GM18909 (cell line): ENCODE measurements around the gene TMEM217.

Experiments
- ATAC-seq: cut with Tn5 transposase; IDR thresholded peaks from one replicate; pipeline ENCODE4 v1.9.1; 2021; ENCODE audit warnings: mild to moderate bottlenecking; ENCODE audit not compliant: unreplicated experiment, poor library complexity

TMEM217 gene

GRCh38 chr6:37251211-37251780 is 6.6 kb downstream of the TMEM217 start:
- ATAC-seq = no peak

- no peak for ATAC-seq
Observed at GRCh38 chr6:37244430-37245310, 13.3 kb downstream of the TMEM217 start.

DNA sequence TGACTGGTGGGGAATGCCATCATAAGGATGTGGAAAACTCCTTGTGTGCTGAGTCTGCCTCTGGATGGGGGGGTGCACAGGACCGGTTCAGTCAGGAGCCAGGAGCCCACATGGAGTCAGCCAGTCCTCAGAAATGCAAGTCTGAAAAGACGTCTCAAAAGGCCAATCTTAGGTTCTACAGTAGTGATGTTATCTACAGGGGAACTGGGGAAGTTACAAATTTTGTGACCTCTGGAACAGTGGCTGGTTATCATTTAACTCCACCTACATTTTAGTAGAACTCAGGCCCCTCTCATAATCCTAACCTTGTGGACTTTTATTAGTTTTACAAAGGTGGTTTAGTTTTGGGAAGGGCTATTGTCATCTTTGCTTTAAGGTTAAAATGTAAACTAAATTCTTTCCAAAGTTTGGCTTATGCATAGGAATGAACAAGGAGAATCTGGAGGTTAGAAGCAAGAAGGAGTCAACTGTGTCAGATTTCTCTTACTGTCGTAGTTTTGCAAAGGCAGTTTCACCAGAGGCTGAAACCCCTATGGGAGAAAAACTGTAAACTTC is 14.1 kb downstream of the TMEM217 start:
- no peak for ATAC-seq

- no peak for ATAC-seq
Observed at GRCh38 chr6:37243131-37243815, 14.7 kb downstream of the TMEM217 start.

- no peak for ATAC-seq
Observed at GRCh38 chr6:37242429-37243052, 15.4 kb downstream of the TMEM217 start.

- ATAC-seq = no peak
Observed at GRCh38 chr6:37241775-37242428, 16.0 kb downstream of the TMEM217 start.

GRCh38 chr6:37241131-37241530 is 16.8 kb downstream of the TMEM217 start:
- ATAC-seq = no peak

DNA sequence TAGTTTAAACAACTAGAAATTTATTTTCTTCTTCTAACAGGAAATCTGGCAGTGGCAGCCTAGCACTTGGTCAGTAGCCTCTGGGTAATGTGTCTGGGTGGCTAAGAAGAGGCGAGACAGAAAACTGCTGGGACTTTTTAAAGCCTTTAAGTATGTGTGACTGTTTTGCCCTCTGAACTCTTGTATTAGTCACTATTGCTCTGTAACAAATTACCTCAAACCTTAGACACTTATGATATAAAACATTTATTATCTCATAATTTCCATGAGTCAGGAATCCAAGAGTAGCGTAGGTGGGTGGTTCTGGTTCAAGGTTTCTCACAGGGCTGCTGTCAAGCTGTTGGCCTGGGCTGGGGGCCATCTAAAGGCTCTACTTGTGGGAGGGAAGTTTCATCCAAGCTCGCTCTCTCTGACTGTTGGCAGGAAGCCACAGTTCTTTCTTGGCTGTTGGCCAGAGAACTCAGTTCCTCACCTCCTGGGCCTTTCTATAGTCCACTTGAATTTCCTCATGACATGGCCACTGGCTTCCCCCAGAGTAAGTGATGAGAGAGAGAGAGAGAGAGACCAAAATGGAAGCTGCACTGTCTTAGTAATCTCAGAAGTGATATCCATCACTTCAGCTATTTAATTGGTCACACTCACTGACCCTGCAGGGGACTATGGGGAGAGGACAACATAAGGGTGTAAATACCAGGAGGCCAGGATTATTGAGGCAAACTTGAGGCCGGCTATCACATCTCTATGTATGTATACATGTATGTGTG is 17.8 kb downstream of the TMEM217 start:
- ATAC-seq = peak; percentile 46

DNA sequence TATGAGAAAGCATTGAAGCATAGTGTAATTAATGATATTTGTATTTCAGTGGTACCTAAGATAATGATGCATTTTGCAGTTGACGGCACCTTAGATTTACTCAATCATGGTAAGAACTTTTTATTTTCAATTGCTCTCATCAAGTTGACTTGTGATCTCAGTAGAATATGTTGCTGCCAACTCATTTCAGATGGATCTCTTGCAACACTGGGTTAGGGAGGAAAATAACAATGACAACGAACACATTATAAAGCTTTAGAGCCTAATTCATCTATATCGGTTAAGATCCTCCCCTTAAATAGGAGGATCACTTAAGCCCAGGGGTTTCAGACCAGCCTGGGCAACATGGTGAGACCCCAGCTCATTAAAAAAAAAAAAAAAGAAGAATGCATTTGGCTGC is 18.4 kb downstream of the TMEM217 start:
- ATAC-seq = no peak

GRCh38 chr6:37238381-37238780 is 19.6 kb downstream of the TMEM217 start:
- no peak for ATAC-seq

DNA sequence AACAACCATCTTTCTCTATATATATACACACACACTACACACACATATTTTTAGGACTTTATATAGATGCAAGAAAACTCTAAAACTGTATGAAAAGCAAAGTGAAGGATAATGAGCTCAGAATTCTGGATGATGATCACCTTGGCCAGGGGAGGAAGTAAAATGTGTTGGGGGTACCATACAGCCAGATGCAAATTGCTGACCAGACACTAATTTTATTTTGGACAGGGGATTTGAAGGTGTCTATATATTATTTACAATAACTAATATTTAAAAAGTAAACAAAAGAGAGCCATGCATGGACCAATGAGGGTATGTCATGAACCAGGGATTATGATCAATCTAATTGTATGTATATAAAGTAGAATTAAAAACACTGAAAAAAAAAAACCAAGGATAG is 20.2 kb downstream of the TMEM217 start:
- ATAC-seq = no peak

DNA sequence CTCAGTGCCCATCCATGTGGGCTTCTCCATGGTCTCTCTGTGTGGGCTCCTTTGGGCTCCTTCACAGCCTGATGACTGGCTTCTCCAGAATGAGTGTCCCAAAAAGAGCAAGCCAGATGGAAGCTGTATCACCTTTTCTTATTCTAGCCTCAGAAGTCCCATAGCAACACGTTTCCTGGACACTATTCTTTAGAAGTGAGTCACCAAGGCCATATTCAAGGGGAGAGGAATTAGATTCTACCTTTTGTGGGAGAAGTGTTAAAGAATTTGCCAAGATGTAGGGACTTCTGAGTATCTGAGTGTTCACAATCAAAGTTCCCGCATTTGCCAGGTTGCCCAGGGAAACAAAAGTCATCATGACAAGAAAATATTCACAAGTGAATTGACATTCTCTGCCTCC is 21.0 kb downstream of the TMEM217 start:
- ATAC-seq = no peak

DNA sequence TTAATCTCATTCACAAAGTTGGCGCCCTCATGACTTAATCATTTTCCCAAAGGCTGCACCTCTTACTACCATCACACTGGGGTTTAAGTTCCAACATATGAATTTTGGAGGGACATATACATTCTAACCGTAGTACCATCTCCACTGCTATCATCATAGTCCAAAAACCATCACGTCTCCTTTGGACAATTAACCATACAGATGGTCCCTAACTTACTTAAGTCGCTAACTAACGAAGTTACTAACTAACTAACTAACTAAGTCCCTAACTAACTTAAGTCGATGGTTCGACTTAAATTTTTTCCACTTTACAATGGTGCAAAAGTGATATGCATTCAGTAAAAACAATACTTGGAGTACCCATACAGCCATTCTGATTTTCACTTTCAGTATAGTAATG is 24.4 kb downstream of the TMEM217 start:
- ATAC-seq = no peak

DNA sequence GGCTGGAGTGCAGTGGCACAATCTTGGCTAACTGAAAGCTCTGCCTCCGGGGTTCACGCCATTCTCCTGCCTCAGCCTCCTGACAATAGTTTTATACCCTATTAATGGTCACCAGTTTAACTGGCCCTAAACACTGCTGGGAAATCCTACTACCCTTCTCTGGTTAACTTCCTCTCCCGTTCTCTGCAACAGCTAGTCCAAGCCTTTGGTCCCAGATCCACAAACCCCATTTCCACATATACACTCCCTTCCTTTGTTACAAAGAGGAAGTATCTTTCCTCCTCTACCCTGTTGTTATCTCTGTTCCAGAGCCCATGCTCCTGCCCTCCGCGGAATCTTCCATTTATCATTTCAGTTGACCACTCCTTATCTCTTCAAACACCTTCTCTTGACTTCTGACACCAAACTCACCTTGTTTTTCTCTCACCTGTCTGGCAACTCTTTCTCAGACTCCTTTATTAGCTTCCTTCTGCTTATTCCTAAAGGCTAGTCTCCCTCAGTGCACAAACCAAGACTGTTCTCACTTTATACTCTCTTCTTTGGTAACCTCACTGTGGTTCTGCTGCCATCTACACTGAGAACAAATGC is 25.4 kb downstream of the TMEM217 start:
- ATAC-seq = no peak

DNA sequence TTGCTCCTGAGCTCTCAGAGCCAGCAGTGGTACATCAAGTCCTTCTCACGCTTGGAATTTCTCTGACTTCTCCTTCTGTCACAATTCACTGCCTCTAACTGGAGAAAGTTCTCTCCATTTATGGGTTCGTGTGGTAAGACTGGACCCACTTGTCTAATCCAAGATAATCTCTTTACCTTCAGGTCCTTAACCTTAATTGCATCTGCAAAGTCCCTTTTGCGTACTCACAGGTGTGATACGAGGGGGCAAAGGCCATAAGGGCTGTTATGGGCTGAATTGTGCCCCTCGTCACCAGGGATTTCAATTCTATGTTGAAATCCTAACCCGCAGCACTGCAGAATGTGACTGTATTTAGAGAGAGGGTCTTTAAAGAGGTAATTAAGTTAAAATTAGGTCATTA is 27.8 kb downstream of the TMEM217 start:
- no peak for ATAC-seq

- no peak for ATAC-seq
Observed at GRCh38 chr6:37225350-37226169, 32.4 kb downstream of the TMEM217 start.

- ATAC-seq = no peak
Observed at GRCh38 chr6:37222992-37223391, 35.0 kb downstream of the TMEM217 start.
